DND-41 (cell line): Measurements from ENCODE around the gene SLC2A4RG.

Experiments
- EZH2 ChIP-seq: IDR thresholded peaks from 3 replicates; pipeline ENCODE4 v1.6.1; 2012; ENCODE audit warnings: borderline replicate concordance, low read depth, mild to moderate bottlenecking, moderate library complexity, low read length, inconsistent platforms; ENCODE audit not compliant: severe bottlenecking
- TF ChIP-seq, protein P1 (sequence below): IDR thresholded peaks from 2 replicates; pipeline ENCODE4 v1.5.1; 2012; ENCODE audit warnings: borderline replicate concordance, low read length, moderate library complexity, mild to moderate bottlenecking; ENCODE audit not compliant: poor library complexity, severe bottlenecking; ENCODE audit errors: extremely low read depth

DNA sequence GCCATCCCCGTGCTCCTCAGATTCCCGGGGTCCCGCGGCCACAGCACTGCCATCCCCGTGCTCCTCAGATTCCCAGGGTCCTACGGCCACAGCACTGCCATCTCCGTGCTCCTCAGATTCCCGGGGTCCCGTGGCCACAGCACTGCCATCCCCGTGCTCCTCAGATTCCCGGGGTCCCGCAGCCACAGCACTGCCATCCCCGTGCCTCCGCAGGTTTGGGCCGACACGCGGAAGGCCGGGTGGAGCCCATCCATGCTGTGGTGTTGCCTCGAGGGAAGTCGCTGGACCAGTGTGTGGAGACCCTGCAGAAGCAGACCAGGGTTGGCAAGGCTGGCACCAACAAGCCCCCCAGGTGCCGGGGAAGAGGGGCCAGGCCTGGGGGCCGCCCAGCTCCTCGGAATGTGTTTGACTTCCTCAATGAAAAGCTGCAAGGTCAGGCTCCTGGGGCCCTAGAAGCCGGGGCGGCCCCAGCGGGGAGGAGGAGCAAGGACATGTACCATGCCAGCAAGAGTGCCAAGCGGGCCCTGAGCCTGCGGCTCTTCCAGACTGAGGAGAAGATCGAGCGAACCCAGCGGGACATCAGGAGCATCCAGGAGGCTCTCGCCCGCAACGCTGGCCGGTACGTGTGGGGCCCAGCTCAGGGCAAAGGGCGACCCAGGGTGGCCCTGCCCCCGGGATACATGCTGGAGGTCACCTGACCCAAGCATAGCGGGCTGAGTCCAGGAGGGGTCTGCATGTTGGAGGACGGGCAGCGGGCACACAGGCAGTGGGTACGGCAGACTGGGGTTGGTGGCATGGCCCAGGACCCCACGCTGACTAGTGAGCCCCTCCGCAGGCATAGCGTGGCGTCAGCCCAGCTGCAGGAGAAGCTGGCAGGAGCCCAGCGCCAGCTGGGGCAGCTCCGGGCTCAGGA lies 4.4 kb upstream of the SLC2A4RG start:
- TF ChIP-seq, protein P1, sequence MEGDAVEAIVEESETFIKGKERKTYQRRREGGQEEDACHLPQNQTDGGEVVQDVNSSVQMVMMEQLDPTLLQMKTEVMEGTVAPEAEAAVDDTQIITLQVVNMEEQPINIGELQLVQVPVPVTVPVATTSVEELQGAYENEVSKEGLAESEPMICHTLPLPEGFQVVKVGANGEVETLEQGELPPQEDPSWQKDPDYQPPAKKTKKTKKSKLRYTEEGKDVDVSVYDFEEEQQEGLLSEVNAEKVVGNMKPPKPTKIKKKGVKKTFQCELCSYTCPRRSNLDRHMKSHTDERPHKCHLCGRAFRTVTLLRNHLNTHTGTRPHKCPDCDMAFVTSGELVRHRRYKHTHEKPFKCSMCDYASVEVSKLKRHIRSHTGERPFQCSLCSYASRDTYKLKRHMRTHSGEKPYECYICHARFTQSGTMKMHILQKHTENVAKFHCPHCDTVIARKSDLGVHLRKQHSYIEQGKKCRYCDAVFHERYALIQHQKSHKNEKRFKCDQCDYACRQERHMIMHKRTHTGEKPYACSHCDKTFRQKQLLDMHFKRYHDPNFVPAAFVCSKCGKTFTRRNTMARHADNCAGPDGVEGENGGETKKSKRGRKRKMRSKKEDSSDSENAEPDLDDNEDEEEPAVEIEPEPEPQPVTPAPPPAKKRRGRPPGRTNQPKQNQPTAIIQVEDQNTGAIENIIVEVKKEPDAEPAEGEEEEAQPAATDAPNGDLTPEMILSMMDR = no peak
- TF ChIP-seq EZH2 = no peak
